ENCODE measurements around the gene B3GALT6.

DNA sequence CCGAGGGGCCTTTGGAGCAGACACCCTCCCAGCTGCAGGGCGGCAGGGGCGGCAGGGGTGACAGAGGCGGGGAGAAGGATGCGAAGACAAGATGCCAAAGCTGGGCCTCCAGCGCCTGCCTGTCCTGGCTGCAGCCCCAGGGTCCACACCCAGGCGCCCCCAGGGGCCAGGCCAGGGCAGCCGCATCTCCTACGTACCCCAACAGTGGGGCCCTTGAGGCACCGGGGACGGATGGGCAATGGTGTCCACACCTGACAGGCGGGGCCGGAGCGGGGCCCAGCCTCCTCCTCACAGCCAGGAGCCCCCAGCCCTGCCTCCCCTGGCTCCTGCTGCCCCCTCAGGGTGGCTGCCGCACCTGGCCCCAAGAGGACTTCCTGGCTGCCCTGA lies 7.2 kb downstream of the B3GALT6 start:
- TF ChIP-seq POLR2A (IDR thresholded peaks at IDR 0.05) (no peak), POLR2AphosphoS5 (IDR thresholded peaks at IDR 0.05) (no peak)
- TF ChIP-seq, protein P1, sequence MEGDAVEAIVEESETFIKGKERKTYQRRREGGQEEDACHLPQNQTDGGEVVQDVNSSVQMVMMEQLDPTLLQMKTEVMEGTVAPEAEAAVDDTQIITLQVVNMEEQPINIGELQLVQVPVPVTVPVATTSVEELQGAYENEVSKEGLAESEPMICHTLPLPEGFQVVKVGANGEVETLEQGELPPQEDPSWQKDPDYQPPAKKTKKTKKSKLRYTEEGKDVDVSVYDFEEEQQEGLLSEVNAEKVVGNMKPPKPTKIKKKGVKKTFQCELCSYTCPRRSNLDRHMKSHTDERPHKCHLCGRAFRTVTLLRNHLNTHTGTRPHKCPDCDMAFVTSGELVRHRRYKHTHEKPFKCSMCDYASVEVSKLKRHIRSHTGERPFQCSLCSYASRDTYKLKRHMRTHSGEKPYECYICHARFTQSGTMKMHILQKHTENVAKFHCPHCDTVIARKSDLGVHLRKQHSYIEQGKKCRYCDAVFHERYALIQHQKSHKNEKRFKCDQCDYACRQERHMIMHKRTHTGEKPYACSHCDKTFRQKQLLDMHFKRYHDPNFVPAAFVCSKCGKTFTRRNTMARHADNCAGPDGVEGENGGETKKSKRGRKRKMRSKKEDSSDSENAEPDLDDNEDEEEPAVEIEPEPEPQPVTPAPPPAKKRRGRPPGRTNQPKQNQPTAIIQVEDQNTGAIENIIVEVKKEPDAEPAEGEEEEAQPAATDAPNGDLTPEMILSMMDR (IDR thresholded peaks at IDR 0.05), result no peak

Measured in transverse colon (tissue), 4 donors.